ENCODE measurements around the gene MYB. TPM values are rescaled to one million over a fixed set of nuclear protein-coding genes. Genes with fewer than 3 reads are reported as not detected.
A peak's percentile ranks its signal among the peaks of the same experiment; 100 is the strongest.

The MYB gene
- total RNA-seq, 1 experiment from 2014 or later, result 3.7 TPM

DNA sequence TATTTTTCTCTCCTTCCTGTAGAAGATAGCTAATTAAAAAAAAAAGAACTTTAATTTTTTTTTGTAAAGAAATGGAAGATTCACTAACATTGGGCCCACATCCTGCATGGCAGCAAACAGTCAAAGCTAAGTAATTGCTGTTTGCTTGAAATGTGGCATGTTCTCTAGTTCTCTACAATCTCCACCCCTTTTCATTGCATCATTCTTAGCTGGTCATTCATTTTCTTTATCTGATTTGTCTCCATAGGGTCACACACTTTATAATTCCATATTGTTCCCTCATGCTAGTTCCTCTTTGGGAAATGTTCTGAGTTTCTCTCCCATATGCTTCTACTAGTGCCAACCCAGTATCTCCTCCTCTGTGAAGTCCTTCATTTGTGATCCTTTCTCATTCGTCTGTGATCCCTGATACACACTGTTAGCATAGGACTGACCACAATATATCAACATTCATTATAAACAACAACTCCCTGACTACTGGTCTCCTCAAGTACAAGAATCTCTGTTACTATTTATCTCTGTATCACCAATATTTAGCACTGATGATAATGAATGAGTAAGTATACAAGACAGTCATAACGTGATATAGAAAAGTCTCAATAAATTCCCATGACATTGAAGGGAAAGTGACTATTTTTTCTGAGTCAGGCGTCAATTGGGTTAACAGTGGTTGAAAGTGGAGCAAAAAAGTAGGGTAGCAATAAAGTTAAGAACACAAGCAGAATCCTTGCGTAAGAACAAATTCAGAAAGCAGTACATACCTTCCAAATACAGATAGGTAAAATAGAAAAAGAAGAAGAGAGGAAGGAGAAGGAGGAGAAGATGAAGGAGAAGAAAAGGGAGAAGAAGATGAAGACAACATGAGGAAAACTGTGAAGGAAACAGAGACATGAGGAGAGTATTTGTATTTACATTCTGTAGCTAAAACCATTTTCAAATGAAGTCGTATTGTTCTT, 33.2 kb upstream of the MYB start:
- Histone ChIP-seq H2AFZ (ENCODE audit: low read depth, low read length, poor library complexity, severe bottlenecking) (peak overlapping the region; percentile 83), H3K36me3 (ENCODE audit: control insufficient read depth in 1 of 2, insufficient read depth in 2 of 2, low read length in 2 of 2) (no peaks in the 10 kb centered on the region), H3K79me2 (ENCODE audit: insufficient read depth, low read length) (no peaks in the 10 kb centered on the region), H3K9me2 (ENCODE audit: insufficient read depth) (no peaks in the 10 kb centered on the region), H3K9ac (ENCODE audit: low read length) (no peak overlapping the region), H3K27ac (ENCODE audit: low read depth, low read length) (no peak overlapping the region), H4K20me1 (ENCODE audit: insufficient read depth) (no peaks in the 10 kb centered on the region), H3K9me3 (ENCODE audit: control insufficient read depth in 1 of 2, insufficient read depth in 1 of 2, low read depth in 1 of 2, low read length in 2 of 2) (no peaks in the 10 kb centered on the region), H3K4me3 (replicated peaks in 1 of 2; ENCODE audit: low read depth in 1 of 2, low read length in 2 of 2) (no peak overlapping the region), H3K27me3 (ENCODE audit: insufficient read depth, low read length) (no peaks in the 10 kb centered on the region), H3K4me2 (ENCODE audit: low read length) (no peak overlapping the region), H3K4me1 (ENCODE audit: control insufficient read depth in 1 of 2, insufficient read depth in 2 of 2, low read length in 2 of 2) (peaks cover 0 to 6% of the 10 kb centered on the region in 2 experiments; a peak in 1 of 4 replicates)
- ATAC-seq (no peak), DNase-seq (ENCODE audit: low read depth, low spot score) (no peak)
- intact Hi-C loops (cut with micrococcal nuclease), result no loop called here
- ChIA-PET RAD21 (ENCODE audit: low non-redundant PET in 1 of 2, low total read pairs in 2 of 2, uncharacterized antibody in 2 of 2, unreplicated experiment in 2 of 2) (no interaction called here), CTCF (interaction anchor here (1.4 to 1.5 kb wide), 2 partner anchors 12 to 14 kb away, joined by 3 read pairs; no protein-coding TSS in a partner anchor), POLR2A (no interaction called here)
- BruUV-seq (replicated peaks), result no TSS peak
- TF ChIP-seq EZH2 (IDR thresholded peaks at IDR 0.05), result no peak
- TF ChIP-seq, protein P1, sequence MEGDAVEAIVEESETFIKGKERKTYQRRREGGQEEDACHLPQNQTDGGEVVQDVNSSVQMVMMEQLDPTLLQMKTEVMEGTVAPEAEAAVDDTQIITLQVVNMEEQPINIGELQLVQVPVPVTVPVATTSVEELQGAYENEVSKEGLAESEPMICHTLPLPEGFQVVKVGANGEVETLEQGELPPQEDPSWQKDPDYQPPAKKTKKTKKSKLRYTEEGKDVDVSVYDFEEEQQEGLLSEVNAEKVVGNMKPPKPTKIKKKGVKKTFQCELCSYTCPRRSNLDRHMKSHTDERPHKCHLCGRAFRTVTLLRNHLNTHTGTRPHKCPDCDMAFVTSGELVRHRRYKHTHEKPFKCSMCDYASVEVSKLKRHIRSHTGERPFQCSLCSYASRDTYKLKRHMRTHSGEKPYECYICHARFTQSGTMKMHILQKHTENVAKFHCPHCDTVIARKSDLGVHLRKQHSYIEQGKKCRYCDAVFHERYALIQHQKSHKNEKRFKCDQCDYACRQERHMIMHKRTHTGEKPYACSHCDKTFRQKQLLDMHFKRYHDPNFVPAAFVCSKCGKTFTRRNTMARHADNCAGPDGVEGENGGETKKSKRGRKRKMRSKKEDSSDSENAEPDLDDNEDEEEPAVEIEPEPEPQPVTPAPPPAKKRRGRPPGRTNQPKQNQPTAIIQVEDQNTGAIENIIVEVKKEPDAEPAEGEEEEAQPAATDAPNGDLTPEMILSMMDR (IDR thresholded peaks at IDR 0.05 in 2 of 3, conservative IDR thresholded peaks at IDR 0.05 in 1 of 3; ENCODE audit: borderline replicate concordance in 1 of 3, insufficient read depth in 1 of 3, low read depth in 2 of 3, low read length in 2 of 3), result no peak
- TF ChIP-seq CEBPB (IDR thresholded peaks at IDR 0.05; ENCODE audit: low read depth), result no peak
- TF ChIP-seq, protein P2, sequence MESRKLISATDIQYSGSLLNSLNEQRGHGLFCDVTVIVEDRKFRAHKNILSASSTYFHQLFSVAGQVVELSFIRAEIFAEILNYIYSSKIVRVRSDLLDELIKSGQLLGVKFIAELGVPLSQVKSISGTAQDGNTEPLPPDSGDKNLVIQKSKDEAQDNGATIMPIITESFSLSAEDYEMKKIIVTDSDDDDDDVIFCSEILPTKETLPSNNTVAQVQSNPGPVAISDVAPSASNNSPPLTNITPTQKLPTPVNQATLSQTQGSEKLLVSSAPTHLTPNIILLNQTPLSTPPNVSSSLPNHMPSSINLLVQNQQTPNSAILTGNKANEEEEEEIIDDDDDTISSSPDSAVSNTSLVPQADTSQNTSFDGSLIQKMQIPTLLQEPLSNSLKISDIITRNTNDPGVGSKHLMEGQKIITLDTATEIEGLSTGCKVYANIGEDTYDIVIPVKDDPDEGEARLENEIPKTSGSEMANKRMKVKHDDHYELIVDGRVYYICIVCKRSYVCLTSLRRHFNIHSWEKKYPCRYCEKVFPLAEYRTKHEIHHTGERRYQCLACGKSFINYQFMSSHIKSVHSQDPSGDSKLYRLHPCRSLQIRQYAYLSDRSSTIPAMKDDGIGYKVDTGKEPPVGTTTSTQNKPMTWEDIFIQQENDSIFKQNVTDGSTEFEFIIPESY (IDR thresholded peaks at IDR 0.05; ENCODE audit: extremely low read depth, insufficient replicate concordance, low read length), result no peak
- TF ChIP-seq POLR2AphosphoS5 (IDR thresholded peaks at IDR 0.05; ENCODE audit: low read depth, low read length), result no peak
- no peak for TF ChIP-seq CBX3 (IDR thresholded peaks at IDR 0.05; ENCODE audit: low read depth)
- TF ChIP-seq, protein P3, sequence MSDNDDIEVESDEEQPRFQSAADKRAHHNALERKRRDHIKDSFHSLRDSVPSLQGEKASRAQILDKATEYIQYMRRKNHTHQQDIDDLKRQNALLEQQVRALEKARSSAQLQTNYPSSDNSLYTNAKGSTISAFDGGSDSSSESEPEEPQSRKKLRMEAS (IDR thresholded peaks at IDR 0.05), result no peak
- no peak for TF ChIP-seq SP1 (IDR thresholded peaks at IDR 0.05; ENCODE audit: low read depth)
- no peak for TF ChIP-seq ZNF274 (IDR thresholded peaks at IDR 0.05; ENCODE audit: low read depth, low read length)
- no peak for TF ChIP-seq FOSL1 (IDR thresholded peaks at IDR 0.05; ENCODE audit: low read depth)
- no peak for TF ChIP-seq POLR2A (IDR thresholded peaks at IDR 0.05; ENCODE audit: borderline replicate concordance, extremely low read depth, insufficient read depth, insufficient read length)
- no peak for TF ChIP-seq SIN3A (IDR thresholded peaks at IDR 0.05; ENCODE audit: low read depth)
